GM11168 (cell line): ENCODE measurements around the gene RPL14.
"Not testable (repeated sequence)": the region's sequence is repeated elsewhere in the genome, so short reads cannot be mapped to it uniquely, and the experiment has no call there.

Experiments
- in situ Hi-C: fragments of 300-500 bp; cut with MboI; formaldehyde crosslinking; loops from one replicate; pipeline ENCODE4 v1.12.0; 2022; ENCODE audit warnings: low sequenced_read_pairs; ENCODE audit not compliant: unreplicated experiment

The RPL14 gene

GRCh38 chr3:40456940-40457823 is at the start of gene RPL14:
TSS of gene RPL14 (plus strand) at chr3:40457339. CDS start at chr3:40457472, 133 bp downstream.
- in situ Hi-C loops: no loop called here

DNA sequence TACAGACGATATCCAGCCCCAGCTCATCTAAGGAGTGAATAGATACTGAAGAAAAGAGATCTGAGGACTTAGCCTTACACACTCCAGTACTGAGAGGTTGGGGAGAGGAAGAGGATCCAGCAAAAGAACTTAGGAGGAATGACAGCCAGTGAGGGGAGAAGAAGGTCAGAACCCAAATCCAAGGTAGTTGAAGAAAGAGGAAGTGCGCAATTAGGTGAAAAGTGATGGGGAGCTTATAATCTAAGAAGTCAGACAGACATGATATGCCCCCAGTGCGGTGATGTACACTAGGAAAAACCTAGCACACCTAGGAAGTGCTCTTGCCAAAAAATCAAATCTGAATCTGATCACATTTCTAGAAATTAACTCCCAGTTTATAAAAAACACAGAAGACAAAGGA is 49.5 kb upstream of the RPL14 start:
- in situ Hi-C loops: no loop called here

DNA sequence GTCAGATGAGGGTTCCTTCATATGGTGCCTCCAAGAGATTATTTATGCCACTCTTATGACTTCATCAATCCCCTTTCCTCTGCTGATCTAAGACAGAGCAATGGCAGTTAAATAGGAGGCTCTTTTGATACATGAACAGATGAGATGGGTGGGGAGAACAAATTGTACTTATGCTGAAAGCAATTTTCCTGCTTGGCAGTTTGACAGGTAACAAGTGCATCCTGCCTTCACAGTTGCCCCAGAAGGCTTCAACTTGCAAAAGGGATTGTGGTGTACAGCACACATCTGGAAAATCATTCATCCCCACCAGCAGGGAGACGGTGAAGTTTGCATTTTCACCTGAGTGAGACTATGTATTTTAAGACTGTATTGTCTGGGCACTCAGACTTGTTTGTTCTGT is 42.9 kb upstream of the RPL14 start:
- in situ Hi-C loops: no loop called here

DNA sequence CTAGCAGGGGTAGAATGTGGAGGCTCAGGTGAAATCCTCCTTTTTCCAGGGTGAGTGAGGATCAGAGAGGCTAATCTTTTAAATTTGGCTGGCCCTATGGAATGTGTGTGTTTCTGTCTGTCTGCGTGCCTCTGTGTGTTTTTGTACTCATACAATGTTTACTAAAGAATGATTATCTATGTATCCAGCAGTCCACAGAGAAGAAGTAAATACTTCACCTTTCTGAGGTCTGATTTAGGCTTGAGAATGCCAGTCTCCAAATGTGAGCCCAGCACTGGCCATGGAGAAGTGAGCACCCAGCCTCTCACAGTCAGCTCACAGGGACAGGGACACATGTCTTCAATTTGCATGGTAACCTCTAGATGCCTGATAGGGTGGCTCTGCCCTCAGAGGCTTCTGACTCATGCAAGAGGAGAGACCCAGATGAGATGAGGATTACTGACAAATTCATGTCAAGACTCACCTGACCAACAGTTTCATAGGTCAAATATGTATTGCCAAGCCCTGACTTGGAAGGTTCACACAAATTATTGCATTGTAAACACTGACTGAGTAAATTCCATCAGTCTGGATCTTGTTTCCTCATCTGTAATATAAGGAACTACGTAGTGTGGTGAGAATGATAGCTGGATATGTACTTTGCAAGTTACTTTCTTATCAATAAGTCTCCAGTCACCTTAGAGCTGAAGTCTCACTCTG is 39.1 kb upstream of the RPL14 start:
- in situ Hi-C loops: no loop called here

DNA sequence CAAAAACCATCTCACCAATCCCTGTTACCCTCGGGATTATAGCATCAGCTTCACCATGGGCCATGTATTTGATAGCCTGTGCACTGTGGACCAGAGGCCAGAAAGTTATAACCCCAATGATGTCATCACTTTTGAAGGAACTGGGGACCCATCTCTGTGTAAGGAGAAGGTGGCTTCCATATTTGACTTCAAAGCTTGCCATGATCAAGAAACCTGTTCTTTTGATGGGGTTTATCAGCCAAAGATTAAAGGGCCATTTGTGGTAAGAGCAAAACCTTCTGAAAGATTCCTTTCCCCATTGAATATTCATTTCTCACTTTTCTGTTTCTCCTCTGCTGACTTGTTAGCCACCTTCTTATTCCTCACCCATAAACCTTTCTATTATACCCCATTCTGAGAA is 34.3 kb upstream of the RPL14 start:
- in situ Hi-C loops: no loop called here

DNA sequence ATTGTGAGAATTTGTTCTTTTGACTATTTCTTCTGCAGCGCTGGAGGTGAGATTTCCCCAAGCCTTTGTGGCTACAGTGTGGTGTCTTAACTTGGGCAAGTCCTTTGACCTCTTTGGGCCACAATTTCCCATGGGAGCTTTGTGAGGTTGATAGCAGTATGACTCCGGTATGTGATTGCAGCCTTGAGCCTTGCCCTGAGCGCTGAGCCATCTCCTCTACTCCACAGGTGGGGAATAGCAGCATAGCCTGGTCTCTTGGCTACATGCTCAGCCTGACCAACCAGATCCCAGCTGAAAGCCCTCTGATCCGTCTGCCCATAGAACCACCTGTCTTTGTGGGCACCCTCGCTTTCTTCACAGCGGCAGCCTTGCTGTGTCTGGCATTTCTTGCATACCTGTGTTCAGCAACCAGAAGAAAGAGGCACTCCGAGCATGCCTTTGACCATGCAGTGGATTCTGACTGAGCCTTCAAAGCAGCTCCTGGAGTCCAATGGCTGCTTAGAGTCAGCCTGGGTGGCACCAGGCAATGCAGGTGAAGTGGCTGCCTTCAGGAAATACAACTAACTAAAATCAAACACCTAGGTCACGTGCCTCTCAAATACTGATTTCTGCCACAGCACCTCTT is 30.0 kb upstream of the RPL14 start:
- in situ Hi-C loops: no loop called here

DNA sequence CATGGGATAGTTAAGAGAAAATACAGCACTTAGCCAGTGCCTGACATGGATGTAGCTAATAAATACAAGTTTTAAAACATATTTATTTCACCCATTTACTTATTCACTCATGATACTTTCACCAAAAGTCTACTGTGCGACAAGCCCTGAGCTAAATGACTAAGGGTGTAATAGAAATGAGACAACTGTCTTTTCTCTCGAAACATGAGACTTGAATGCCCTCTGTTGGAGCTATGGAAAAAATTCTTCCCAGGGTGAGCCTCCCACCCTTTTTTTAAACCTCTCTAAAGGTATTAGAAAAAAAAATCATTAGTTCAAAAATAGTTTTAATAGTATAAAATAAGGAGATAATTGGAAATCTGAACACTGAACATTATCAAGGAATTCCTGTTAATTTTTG is 24.3 kb upstream of the RPL14 start:
- in situ Hi-C loops: no loop called here

GRCh38 chr3:40437889-40438288 is 19.2 kb upstream of the RPL14 start:
- in situ Hi-C loops: no loop called here

GRCh38 chr3:40445062-40445461 is 12.1 kb upstream of the RPL14 start:
- in situ Hi-C loops: no loop called here

- in situ Hi-C loops: no loop called here
Measured at GRCh38 chr3:40445880-40446279, 11.3 kb upstream of the RPL14 start.

DNA sequence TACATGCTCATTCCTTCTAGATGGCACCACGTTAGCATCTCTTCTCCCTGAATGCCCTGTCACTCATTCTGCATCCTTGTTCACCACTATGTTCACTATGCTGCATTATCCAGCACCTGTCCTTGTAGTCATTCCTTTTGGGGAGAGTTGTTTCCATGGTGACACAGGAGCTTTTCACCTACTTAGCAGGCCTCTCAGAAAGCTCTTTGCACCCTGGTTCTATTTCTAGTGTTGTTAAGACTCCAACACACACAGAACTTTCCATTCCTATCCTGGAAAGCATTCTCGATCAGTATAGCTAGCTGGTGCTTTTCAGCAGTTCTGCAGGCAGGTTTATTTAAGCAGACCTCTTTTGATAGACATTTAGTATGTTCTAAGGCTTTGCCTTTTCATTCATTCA is 6.7 kb upstream of the RPL14 start:
- in situ Hi-C loops: no loop called here

DNA sequence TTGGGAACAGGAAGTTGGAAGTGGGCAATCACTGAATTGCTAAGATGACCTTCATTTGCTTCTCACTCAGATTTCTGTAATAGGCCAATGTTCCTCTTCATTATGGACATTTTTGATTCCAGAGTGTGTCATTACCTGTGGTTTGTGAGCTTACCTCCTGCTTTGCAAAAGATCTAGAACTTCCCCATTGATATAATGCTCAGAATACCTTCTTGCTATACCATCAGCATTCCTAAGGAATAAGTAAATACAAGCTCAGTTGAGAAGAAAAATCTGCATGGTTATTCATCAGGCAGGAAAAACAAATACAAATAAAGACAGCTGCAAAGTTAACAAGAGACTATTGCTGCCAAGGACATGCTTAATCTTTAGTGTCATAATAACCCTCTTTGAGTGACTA is 5.6 kb upstream of the RPL14 start:
- in situ Hi-C loops: no loop called here

GRCh38 chr3:40452057-40452456 is 5.1 kb upstream of the RPL14 start:
- in situ Hi-C loops: no loop called here

- in situ Hi-C loops: no loop called here
Measured at GRCh38 chr3:40452562-40452875, 4.6 kb upstream of the RPL14 start.

GRCh38 chr3:40452876-40453730 is 4.0 kb upstream of the RPL14 start:
- in situ Hi-C loops: no loop called here

DNA sequence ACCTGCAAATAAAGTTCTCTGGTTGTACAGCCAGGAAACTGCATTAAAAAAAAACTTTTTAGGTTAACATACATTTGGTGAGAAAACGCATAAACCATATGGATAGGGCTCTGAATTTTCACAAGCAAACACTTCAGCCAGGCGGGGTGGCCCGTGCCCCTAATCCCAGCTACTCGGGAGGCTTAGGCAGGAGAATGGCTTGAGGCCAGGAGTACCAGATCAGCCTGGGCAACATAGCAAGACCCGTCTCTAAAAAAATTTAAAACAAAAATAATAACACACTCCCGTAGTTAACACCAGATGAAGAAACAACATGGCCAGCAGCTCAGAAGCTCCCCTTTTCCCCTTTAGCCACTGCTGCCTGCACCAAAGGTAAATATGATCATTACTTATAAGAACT is 3.2 kb upstream of the RPL14 start:
- in situ Hi-C loops: no loop called here

GRCh38 chr3:40455328-40455727 is 1.8 kb upstream of the RPL14 start:
- in situ Hi-C loops: no loop called here

GRCh38 chr3:40456279-40456939 is 730 bp upstream of the RPL14 start:
- in situ Hi-C loops: no loop called here

DNA sequence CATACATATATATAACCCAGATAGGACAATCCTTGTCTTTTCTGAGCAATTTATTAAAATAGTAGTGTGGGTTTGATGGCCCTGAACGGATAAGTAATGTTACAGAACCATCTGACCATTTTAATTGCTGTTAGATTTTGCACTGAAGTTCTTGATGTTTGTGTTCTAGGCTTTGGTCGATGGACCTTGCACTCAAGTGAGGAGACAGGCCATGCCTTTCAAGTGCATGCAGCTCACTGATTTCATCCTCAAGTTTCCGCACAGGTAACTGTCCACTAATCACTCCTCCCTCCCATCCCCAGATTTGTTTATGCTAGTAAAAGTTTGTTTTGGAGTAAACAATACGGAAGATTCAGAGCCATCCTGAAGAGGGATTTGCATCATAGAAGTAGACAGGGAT is 1.3 kb downstream of the RPL14 start:
- in situ Hi-C loops: no loop called here

DNA sequence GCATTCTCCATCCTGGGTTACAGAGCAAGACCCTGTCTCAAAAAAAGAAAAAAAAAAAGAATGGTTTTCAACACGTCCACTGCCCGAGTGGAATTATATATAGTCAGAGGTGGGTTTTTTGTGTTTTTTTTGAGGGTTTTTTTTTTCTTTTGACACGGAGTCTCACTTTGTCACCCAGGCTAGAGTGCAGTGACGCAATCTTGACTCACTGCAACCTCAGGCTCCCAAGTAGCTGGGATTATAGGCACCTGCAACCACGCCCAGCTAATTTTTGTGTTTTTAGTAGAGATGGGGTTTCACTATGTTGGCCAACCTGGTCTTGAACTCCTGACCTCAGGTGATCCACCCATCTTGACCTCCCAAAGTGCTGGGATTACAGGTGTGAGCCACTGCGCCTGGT is 3.3 kb downstream of the RPL14 start:
- in situ Hi-C loops: not testable (repeated sequence)
